ENCODE measurements around the gene WDR75. TPM values are rescaled to one million over a fixed set of nuclear protein-coding genes. Genes with fewer than 3 reads are reported as not detected.
A peak's percentile ranks its signal among the peaks of the same experiment; 100 is the strongest.

WDR75 gene
- polyA plus RNA-seq (ENCODE audit: insufficient read length in 3 of 3): 10 to 100 TPM; 42.9 to 55.8 (median 55.4) TPM
- long read RNA-seq, donor 1, full-length matches to known transcripts: 7 of 13 reads
- long read RNA-seq, donor 1, partial matches to known transcripts: 6 of 13 reads
- long read RNA-seq, donor 1, other reads (novel, unspliced or antisense): 0 of 13 reads
- long read RNA-seq, donor 2, transcript WDR75-201 (21 exons, 2,701 nt): major isoform, 13 of 16 reads
- long read RNA-seq, donor 2, partial matches to known transcripts: 0 of 16 reads
- long read RNA-seq, donor 2, other reads (novel, unspliced or antisense): 0 of 16 reads
- long read RNA-seq, donor 3, transcript WDR75-201 (21 exons, 2,701 nt): major isoform, 6 of 14 reads
- long read RNA-seq, donor 3, partial matches to known transcripts: 6 of 14 reads
- long read RNA-seq, donor 3, other reads (novel, unspliced or antisense): 0 of 14 reads
- long read RNA-seq, donor 4, partial matches to known transcripts: 5 of 8 reads
- long read RNA-seq, donor 4, other reads (novel, unspliced or antisense): 0 of 8 reads
- long read RNA-seq, donor 5, partial matches to known transcripts: 0 of 3 reads
- long read RNA-seq, donor 5, other reads (novel, unspliced or antisense): 0 of 3 reads
- long read RNA-seq, donor 6, transcript WDR75-201 (21 exons, 2,701 nt): major isoform, 6 of 8 reads
- long read RNA-seq, donor 6, partial matches to known transcripts: 0 of 8 reads
- long read RNA-seq, donor 6, other reads (novel, unspliced or antisense): 0 of 8 reads
- long read RNA-seq, donor 7, transcript WDR75-201 (21 exons, 2,701 nt): major isoform, 7 of 13 reads
- long read RNA-seq, donor 7, partial matches to known transcripts: 5 of 13 reads
- long read RNA-seq, donor 7, other reads (novel, unspliced or antisense): 0 of 13 reads
- long read RNA-seq, donor 8, partial matches to known transcripts: 8 of 11 reads
- long read RNA-seq, donor 8, other reads (novel, unspliced or antisense): 0 of 11 reads
- long read RNA-seq, donor 9, transcript WDR75-201 (21 exons, 2,701 nt): major isoform, 9 of 17 reads
- long read RNA-seq, donor 9, partial matches to known transcripts: 7 of 17 reads
- long read RNA-seq, donor 9, other reads (novel, unspliced or antisense): 0 of 17 reads
- long read RNA-seq, donor 10, partial matches to known transcripts: 0 of 5 reads
- long read RNA-seq, donor 10, other reads (novel, unspliced or antisense): 0 of 5 reads
- long read RNA-seq, donor 11, partial matches to known transcripts: 7 of 10 reads
- long read RNA-seq, donor 11, other reads (novel, unspliced or antisense): 0 of 10 reads
- long read RNA-seq, donor 12, transcript WDR75-201 (21 exons, 2,701 nt): major isoform, 8 of 22 reads
- long read RNA-seq, donor 12, partial matches to known transcripts: 9 of 22 reads
- long read RNA-seq, donor 12, other reads (novel, unspliced or antisense): 0 of 22 reads
- long read RNA-seq, donor 13, partial matches to known transcripts: 13 of 19 reads
- long read RNA-seq, donor 13, other reads (novel, unspliced or antisense): 0 of 19 reads
- long read RNA-seq, donor 14: 0 reads
- long read RNA-seq, donor 15, full-length matches to known transcripts: 7 of 7 reads
- long read RNA-seq, donor 15, partial matches to known transcripts: 0 of 7 reads
- long read RNA-seq, donor 15, other reads (novel, unspliced or antisense): 0 of 7 reads
- long read RNA-seq, donor 16, full-length matches to known transcripts: 5 of 19 reads
- long read RNA-seq, donor 16, partial matches to known transcripts: 14 of 19 reads
- long read RNA-seq, donor 16, other reads (novel, unspliced or antisense): 0 of 19 reads

DNA sequence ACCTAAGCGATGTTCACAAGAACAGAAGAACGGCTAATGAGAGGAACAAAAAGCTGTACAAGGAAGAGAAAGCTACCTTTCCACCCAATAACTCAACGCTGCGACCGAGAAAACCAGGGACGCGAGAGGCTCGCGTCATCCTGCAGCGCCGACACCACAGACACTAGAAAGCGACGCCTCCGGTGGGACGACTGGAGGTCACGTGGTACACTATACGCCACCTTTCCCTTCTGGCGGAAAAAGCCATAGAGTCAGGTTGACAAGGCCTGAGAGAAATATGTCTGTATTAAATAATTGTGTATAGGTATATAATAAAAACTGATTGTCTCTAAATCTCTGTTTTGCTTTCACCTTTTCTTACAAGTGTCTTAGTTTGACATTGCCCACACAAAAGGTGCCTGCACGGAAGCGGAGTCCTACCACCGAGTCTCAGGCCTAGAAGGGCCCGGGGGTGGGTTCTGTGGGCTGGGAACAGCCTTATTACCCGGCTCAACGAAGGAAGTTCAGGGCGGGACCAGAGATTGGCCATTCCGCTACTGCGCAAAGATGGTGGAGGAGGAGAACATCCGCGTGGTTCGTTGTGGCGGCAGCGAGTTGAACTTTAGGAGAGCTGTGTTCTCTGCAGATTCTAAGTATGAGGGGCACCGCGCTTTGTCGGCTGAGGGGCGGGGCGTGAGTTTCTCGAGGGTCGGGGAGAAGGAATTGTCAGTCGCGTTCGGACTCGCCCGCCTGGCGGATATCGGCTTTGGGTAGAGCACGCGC is at the start of gene WDR75:
TSS of gene WDR75 (plus strand) at position 528 of the 762 bp plus-strand sequence. CDS start at position 547, 19 bp downstream.
- DNase-seq: peak; percentile 95

DNA sequence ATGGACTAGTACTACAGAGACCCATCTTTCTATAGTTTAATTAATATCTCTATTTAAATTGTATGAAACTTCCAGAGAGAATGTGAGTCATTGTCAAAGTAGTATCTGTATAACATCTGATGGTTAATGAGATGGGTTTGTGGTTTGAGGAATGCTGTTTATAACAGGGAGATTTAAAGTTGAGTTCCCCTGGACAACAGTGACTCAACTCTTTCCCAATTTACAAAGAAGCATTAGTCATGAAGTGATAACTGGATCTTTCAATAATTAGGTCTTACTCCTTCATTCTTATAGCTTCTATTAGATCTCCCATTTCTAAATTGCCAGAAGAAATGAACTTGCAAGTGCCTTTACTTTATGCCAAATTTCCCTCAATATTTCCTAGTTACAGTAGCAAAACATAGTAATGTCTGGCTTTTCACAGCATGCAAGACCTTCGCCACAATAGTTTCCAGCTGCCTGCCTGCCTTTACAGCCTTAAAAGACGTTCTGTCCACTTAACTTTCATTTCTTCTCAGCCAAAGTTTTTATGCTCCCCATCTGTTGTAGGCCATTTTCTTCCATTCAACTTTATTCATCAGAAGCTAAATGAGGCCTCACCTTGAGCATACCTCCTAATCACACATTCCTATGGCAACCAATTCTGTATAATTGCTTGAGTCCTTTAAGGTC is 47.7 kb upstream of the WDR75 start:
- DNase-seq: no peak

DNA sequence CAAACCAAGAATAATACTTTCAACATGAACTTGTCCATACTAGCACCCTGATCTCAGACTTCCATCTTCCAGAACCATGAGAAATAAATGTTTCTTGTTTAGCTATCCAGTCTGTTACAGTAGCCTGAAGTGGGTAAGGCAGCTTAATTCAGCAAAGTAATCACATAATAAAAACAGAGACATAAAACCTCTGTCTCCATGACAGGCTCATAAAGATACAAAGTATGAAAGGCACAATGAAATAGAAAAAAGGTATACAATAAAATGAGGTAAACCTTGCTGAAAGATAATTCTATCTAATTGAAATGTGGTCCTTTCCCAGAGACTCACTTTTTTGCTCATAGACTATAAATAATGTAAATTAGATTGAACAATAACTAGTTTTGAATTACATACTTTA is 46.7 kb upstream of the WDR75 start:
- DNase-seq: no peak

DNA sequence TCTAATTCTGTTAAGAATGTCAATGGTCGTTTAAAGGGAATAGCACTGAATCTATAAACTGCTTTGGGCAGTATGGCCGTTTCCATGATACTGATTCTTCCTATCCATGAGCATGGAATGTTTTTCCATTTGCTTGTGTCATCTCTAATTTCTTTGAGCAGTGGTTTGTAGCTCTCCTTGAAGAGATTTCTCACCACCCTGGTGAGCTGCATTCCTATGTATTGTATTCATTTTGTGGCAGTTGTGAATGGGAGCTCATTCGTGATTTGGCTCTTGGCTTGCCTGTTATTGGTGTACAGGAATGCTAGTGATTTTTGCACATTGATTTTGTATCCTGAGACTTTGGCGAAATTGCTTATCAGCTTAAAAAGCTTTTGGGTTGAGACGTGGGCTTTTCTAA is 38.3 kb upstream of the WDR75 start:
- no peak for DNase-seq

DNA sequence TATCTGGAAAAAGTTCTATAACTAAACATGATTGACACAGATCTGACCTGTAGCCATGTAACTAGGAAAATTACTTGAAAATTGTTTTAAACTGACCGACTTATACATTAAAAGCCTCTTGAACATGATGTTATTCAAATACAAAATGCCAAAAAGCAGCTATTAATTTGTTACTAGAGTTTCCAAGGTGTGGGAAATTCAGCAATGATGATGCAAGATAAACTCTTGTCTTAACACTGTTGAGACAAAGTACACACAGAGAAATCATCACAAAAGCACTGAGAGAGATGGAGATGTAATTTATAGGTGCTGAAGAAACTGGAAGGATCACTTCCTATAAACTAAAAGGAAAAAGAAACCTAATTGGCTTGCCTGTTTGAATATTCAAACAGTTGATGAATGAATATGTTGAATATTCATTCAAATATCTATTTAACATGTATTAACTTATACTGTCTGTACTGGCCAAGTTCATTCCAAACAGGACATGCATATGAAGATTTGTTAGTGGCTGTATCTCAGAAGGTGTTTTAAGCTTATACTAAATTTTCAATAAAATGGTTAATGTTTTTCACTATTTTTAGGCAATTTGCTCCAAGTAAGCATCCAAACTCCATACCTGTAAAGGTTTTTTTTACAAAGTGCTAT is 34.6 kb upstream of the WDR75 start:
- no peak for DNase-seq

DNA sequence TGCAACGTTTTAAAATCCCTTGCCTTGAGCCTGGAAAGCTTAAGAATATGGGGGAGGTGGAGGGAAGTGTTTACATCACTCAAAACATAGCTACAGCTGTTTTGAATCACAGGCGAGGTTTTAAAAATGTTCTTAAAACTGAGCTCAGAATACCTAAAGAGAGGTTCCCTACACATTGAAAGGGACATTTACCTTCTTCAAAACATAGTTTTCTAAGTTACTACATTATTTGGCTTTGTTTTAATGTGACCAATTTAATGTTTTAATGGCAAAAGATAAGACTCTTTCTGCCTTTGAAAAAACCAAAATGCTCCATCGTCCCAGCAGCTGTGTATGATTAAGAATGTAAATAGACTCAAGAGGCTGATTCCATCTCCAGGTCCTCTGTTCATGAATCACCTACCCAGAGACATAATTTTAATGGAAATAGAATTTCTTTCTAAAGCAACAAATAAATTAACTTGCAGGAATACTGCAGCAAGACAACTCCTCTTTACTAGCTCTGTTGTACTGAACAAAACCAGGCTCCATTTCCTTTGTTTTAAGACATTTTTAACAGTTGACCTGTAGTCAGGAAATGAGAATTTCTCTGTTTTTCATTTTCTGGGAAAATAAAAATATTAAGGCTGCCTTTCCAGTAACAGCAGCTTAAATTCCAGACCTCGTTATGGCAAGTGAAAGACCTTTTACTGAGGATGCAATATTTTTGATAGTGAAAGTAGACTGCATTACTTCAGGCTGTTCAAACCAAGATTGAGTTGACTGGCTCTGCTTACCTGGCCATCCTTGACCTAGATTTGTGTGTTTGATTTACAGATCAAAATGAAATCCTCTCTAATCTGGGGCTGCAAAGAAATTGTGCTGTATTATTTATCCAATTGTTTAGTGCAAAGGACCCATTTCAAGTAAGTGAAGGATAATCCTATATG is 33.7 kb upstream of the WDR75 start:
- peak; percentile 40 for DNase-seq

DNA sequence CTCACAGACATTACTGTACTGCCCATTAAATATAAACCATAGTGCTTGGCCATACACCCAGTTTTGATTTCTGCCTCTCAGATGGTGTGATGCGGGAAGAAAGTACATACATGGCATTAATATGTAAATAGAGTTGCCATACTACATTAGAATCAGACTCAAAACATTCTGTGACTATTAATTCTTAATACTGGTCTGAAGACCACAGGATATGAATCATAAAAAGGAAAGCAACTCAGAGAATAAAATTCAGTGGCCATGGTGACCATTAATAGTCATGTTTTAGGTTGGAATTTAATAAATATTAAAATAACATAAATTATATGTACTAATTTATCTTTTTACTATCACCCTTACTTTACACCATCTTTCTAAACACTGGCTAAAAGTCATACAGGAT is 33.0 kb upstream of the WDR75 start:
- no peak for DNase-seq

DNA sequence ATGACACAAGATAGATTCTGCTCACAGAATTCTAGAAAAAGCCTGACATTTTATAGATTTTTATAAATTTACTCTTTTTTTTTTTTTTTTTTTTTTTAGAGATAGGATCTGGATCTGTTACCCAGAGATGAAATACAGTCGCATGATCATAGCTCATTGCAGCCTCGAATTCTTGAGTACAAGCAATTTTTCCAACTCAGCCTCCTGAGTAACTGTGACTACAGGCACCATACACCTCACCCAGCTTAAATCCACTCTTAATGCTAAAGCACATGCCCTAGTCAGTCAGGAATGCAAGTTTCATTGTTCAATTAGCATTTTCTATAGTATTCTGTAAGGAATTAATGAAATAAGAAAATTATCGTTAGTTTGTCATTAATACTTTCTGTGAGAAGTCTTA is 32.1 kb upstream of the WDR75 start:
- no peak for DNase-seq

DNA sequence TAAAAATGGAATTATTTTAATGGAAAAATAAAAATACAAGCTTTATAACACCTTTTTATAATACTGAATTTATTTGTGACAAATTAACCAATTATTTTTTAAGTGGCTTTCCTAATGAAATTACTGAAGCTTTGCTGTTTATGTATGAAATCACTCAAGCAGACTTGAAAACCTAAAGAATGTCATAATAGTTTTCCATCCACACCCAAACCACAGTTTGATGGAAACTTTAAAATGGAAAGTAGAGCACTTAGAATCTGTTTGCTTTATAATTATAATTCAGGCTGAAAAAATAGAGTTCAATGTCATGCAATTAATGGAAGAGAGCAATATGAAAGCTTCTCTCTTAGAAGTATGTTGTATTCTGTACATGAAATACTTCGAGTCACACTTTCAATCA is 31.6 kb upstream of the WDR75 start:
- no peak for DNase-seq

DNA sequence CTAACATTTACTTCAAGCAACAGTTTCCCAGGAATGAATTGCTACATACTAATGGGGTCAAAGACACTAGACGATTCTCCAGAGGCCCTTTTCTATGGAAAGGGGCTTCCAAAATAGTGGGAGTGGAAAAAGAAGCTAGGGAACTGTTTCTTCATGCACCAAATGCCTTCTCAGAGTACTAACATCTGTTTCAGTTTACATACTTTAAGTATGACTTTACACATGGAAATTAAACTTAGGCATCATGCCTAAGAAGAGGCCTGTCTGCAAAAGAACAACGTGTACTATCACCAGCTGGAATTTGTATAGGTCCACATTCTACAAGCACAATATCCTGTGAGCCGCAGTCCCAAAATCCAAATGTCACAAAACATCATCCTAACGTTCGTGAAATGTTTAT is 29.4 kb upstream of the WDR75 start:
- peak; percentile 70 for DNase-seq

DNA sequence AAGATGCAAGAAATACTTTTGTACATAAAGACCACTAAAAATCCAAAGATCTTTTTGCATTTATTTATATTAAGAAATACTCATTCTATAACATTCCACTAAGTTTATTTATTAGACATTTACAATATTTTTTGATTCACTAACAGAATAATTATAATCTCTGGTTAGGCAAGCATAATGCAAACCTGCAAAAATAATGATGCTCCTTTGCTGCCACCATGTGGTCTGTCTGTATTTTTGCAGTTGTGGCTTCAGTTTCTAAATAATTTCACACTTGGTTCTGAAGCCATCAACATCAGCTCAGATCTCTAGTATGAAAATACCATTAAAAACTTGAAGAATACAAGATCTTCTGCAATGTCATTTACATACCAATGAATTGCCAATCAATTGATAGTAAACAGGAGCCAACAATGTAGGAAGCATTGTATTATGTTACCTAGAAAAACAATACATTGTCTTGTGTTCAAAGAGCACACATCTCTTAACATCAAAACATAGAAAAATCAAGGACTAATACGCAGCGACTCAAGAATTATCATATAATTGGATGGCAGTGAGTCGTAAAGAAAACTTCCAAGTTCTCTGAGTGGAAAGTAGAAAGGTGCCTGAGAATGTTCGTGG is 28.8 kb upstream of the WDR75 start:
- DNase-seq: peak; percentile 51

DNA sequence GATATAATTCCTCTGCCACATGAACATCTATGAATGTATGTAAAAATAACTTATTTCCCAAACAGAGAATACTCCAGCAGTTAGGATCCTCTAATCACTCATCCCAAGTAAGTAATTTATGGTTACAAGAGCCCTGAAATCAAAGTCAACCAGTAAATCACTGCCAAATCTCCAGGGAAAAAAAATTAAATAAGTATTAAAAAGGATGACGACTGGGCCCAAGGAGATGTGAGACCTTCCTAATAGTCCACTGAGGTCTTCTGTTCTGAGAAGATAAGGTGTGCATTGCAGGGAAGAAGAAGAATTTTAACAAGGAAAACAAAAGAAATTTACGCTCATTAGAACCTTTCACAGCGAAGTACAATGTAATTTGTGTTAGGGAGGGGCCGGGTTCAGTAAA is 28.0 kb upstream of the WDR75 start:
- DNase-seq: no peak

DNA sequence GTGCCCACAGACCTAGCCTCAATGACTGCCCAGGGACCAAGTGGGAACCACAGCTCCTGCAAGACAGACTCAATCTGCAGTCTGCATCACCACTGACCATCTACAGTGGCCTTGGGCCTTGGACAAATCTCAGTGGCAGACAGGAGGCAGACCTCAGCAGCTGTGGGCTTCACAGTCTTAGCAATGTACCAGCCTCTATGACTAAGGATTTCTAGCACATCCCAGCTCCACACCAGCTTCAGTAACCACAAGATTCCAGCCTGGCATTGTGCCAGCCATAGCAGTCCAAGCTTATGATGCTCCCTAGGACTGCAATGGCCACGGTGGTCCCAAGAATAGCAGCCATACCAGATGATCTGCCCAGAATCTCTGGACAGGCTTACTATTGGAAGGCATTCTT is 19.6 kb upstream of the WDR75 start:
- no peak for DNase-seq

DNA sequence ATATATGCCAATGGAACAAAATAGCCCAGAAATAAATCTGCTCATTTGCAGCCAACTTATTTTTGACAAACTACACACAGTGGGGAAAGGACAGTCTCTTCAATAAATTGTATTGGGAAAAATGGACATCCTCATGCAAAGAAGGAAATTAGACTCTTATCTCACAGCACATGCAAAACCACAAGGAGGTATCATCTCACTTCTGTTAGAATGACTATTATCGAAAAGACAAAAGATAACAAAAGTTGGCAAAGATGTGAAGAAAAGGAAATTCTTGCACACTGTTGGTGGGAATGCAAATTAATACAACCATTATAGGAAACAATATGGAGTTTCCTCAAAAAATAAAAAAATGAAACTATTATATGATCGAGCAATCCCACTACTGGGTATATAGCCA is 16.3 kb upstream of the WDR75 start:
- no peak for DNase-seq

DNA sequence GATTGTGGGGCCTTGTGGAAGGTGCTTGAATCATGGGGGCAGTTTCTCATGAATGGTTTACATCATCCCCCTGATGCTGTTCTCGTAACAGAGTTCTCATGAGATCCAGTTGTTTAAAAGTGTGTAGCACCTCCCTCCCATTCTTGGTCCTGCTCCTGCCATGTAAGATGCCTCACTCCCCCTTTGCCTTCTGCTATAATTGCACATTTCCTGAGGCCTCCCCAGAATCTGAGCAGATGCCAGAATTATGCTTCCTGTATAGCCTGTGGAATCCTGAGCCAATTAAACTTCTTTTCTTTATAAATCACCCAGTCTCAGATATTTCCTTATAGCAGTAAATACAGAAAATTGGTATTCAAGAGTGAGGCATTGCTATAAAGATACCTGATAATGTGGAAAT is 15.6 kb upstream of the WDR75 start:
- no peak for DNase-seq

DNA sequence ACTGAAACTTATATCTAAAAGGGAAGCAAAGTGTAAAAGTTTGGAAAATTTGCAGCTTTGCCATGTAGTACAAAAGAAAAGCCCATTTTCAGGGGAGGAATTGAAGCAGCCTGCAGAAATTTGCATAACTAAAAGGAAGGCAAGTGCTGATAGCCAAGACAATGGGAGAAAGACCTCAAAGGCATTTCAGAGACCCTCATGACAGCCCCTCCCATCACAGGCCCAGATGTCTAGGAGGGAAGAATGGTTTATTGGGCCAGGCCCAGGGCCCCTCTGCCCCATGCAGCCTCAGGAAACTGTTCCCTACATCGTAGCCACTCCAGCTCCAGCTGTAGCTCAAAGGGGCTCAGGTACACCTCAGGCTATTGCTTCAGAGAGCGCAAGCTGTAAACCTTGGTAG is 14.4 kb upstream of the WDR75 start:
- no peak for DNase-seq

DNA sequence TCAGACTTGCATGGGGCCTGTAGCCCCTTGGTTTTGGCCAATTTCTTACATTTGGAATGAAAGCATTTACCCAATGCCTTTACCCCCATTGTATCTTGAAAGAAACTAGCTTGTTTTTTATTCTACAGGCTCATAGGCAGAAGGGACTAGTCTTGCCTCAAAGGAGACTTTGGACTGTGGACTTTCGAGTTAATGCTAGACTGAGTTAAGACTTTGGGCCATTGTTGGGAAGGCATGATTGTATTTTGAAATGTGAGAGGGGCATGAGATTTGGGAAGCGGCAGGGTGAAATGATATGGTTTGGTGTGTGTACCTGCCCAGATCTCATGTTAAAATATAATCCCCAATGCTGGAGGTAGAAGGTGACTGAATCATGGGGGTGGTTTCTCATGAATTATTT is 13.4 kb upstream of the WDR75 start:
- no peak for DNase-seq
